Ascending aorta (tissue), 2 donors: ENCODE results near the gene SLC25A36. TPM values are rescaled to one million over a fixed set of nuclear protein-coding genes. Genes with fewer than 3 reads are reported as not detected.
"Not testable (repeated sequence)": the region's sequence is repeated elsewhere in the genome, so short reads cannot be mapped to it uniquely, and the experiment has no call there.

Source experiments
- DNase-seq, 2 donors: peaks; one replicate each; pipeline ENCODE4 v3.0.0-alpha.2; 2019; ENCODE audit warnings: low spot score in 2 of 2
- H3K27ac ChIP-seq, 2 donors: fragments of 200-600 bp; sonication (generic); one replicate each; pipeline ENCODE4 v1.5.1; 2016 to 2017; ENCODE audit warnings: mild to moderate bottlenecking in 1 of 2
- H3K27me3 ChIP-seq: fragments of 200-600 bp; sonication (generic); one replicate; pipeline ENCODE4 v1.5.1; 2017
- H3K36me3 ChIP-seq, 2 donors: fragments of 200-600 bp; sonication (generic); one replicate each; pipeline ENCODE4 v1.5.1; 2016
- H3K4me1 ChIP-seq, 2 donors: fragments of 200-600 bp; sonication (generic); one replicate each; pipeline ENCODE4 v1.5.1; 2016 to 2017; ENCODE audit warnings: mild to moderate bottlenecking in 1 of 2
- H3K4me3 ChIP-seq, 2 donors: fragments of 200-600 bp; sonication (generic); one replicate each; pipeline ENCODE4 v1.5.1; 2016 to 2017; ENCODE audit warnings: mild to moderate bottlenecking in 1 of 2
- H3K9me3 ChIP-seq, 2 donors: fragments of 200-600 bp; sonication (generic); one replicate each; pipeline ENCODE4 v1.5.1; 2016
- CTCF ChIP-seq, 3 experiments: fragments of 200-600 bp in 2 of 3; fragments of 450-650 bp in 1 of 3; sonication (generic) in 2 of 3; IDR thresholded peaks; one replicate each; pipeline ENCODE4 v1.5.1; 2016 to 2019; ENCODE audit warnings: antibody characterized with exemption in 3 of 3, mild to moderate bottlenecking in 1 of 3, moderate library complexity in 1 of 3
- intact Hi-C: fragments of 100-400 bp; cut with DNase I; formaldehyde crosslinking; loops from one replicate; pipeline ENCODE4 v1.15.1; 2023
- total RNA-seq: library from RNA; depleted of rRNA; stranded (reverse); fragments of >200 nt; gene quantifications from one replicate; pipeline ENCODE4 v1.1.0, GENCODE V29; 2016

Gene SLC25A36
- total RNA-seq, 1 donor from 2014 or later = 19.1 TPM

GRCh38 chr3:140948460-140949249, 7.0 kb downstream of the SLC25A36 start:
- Histone ChIP-seq H3K9me3 (no peaks in the 10 kb centered on the region), H3K27ac (no peak overlapping the region), H3K4me1 (peaks cover 0 to 23% of the 10 kb centered on the region in 2 donors), H3K36me3 (no peaks in the 10 kb centered on the region), H3K4me3 (no peak overlapping the region), H3K27me3 (no peaks in the 10 kb centered on the region)
- intact Hi-C loops = no loop called here
- DNase-seq = no peak
- no peak for TF ChIP-seq CTCF (IDR thresholded peaks at IDR 0.05)

DNA sequence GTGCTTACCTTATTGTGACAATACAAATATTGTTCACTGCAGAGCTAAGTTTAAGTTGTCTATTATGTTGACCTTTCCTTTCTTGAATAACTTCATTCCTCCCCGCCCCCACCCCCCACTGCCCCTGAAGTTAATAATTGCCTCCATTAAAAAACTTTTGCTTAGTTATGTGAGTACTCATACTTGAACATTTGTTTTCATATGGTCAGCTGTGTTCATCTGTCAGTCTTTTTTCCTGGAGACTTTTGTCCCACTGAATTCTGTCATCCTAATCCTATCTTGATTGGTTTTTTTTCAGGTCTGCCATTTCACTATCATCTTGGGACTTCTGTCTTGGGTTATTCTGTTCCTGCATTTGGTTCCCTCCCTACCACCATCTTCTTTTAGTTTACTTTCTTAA, 8.5 kb downstream of the SLC25A36 start:
- H3K27me3 ChIP-seq = no peaks in the 10 kb centered on the region
- H3K36me3 ChIP-seq = no peaks in the 10 kb centered on the region
- TF ChIP-seq CTCF (IDR thresholded peaks at IDR 0.05) = no peak
- H3K27ac ChIP-seq = no peak overlapping the region
- intact Hi-C loops = no loop called here
- no peaks in the 10 kb centered on the region for H3K9me3 ChIP-seq
- H3K4me3 ChIP-seq = no peak overlapping the region
- peaks cover 0 to 17% of the 10 kb centered on the region in 2 donors for H3K4me1 ChIP-seq
- DNase-seq = no peak

DNA sequence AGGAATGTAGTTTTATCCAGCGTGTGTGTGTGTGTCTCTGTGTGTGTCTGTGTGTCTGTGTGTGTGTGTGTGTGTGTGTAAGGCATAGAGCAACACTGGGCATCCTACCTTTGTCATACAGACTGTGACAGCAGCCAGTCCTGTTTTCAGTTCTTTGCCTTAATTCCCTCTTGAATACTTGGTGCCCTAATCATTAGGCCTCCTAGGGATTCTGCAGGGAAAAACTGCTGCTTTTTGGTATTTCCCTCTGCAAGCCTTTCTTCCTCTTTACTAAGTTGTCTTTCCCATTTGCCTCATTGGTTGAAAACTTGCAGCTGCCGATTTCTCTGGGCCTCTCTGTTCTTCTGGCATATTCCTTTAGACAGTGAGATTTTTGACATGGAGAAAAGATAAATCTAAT, 9.2 kb downstream of the SLC25A36 start:
- Histone ChIP-seq H3K4me3 (no peak overlapping the region), H3K9me3 (no peaks in the 10 kb centered on the region), H3K27ac (no peak overlapping the region), H3K4me1 (peaks cover 0 to 13% of the 10 kb centered on the region in 2 donors), H3K27me3 (no peaks in the 10 kb centered on the region), H3K36me3 (no peaks in the 10 kb centered on the region)
- no peak for DNase-seq
- intact Hi-C loops = no loop called here
- no peak for TF ChIP-seq CTCF (IDR thresholded peaks at IDR 0.05)

DNA sequence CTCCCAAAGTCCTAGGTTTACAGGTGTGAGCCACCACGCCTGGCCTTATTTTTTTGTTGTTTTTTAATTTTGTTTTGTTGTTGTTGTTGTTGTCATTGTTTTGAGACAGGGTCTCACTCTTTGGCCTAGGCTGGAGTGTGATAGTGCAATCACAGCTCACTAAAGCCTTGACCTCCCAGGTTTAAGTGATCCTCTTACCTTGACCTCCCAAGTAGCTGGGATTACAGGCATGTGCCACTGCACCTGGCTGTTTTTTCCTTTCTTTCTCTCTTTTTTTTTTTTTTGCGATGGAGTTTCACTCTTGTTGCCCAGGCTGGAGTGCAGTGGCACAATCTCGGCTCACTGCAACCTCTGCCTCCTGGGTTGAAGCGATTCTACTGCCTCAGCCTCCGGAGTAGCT, 10.1 kb downstream of the SLC25A36 start:
- H3K36me3 ChIP-seq, H3K27ac ChIP-seq, H3K9me3 ChIP-seq, H3K4me3 ChIP-seq, DNase-seq, H3K27me3 ChIP-seq, intact Hi-C loops: not testable (repeated sequence)
- H3K4me1 ChIP-seq = peaks cover 0 to 13% of the 10 kb centered on the region in 2 donors

- Histone ChIP-seq H3K9me3 (no peaks in the 10 kb centered on the region), H3K36me3 (peaks cover 0 to 11% of the 10 kb centered on the region in 2 donors), H3K27ac (no peak overlapping the region), H3K27me3 (no peaks in the 10 kb centered on the region), H3K4me3 (no peak overlapping the region), H3K4me1 (peaks cover 0 to 10% of the 10 kb centered on the region in 2 donors)
- no peak for DNase-seq
- intact Hi-C loops = no loop called here
- no peak for TF ChIP-seq CTCF (IDR thresholded peaks at IDR 0.05)
These were observed 11.7 kb downstream of the SLC25A36 start for GRCh38 chr3:140953028-140953960.

- intact Hi-C loops = no loop called here
- no peak overlapping the region for H3K4me3 ChIP-seq
- TF ChIP-seq CTCF (IDR thresholded peaks at IDR 0.05) = no peak
- H3K27ac ChIP-seq = no peak overlapping the region
- DNase-seq = no peak
- H3K36me3 ChIP-seq = peaks cover 0 to 18% of the 10 kb centered on the region in 2 donors
- peaks cover 0 to 6% of the 10 kb centered on the region in 2 donors for H3K4me1 ChIP-seq
- no peaks in the 10 kb centered on the region for H3K9me3 ChIP-seq
- H3K27me3 ChIP-seq = no peaks in the 10 kb centered on the region
These were observed 12.9 kb downstream of the SLC25A36 start for GRCh38 chr3:140954576-140954975.
